ENCODE measurements around the gene BTNL2. TPM values are rescaled to one million over a fixed set of nuclear protein-coding genes. Genes with fewer than 3 reads are reported as not detected.

Gene BTNL2
- total RNA-seq, 1 donor from 2014 or later = not detected

GRCh38 chr6:32416036-32416435 is 9.1 kb upstream of the BTNL2 start:
- Histone ChIP-seq H3K9me3 (ENCODE audit: control insufficient read depth in 3 of 3, low read length in 3 of 3) (no peaks in the 10 kb centered on the region), H3K4me3 (ENCODE audit: low read length in 3 of 3) (no peak overlapping the region), H3K36me3 (ENCODE audit: control insufficient read depth in 3 of 3, insufficient read depth in 3 of 3, low read length in 3 of 3) (no peaks in the 10 kb centered on the region), H3K4me1 (ENCODE audit: control insufficient read depth in 3 of 3, insufficient read depth in 3 of 3, low read length in 3 of 3) (no peaks in the 10 kb centered on the region), H3K27me3 (ENCODE audit: control insufficient read depth in 3 of 3, insufficient read depth in 3 of 3, low read length in 3 of 3) (peaks cover 24 to 54% (median 28%) of the 10 kb centered on the region in 3 donors), H3K9ac (ENCODE audit: low read depth in 1 of 3, low read length in 3 of 3) (no peak overlapping the region), H3K27ac (ENCODE audit: low read depth, low read length) (no peak overlapping the region)

DNA sequence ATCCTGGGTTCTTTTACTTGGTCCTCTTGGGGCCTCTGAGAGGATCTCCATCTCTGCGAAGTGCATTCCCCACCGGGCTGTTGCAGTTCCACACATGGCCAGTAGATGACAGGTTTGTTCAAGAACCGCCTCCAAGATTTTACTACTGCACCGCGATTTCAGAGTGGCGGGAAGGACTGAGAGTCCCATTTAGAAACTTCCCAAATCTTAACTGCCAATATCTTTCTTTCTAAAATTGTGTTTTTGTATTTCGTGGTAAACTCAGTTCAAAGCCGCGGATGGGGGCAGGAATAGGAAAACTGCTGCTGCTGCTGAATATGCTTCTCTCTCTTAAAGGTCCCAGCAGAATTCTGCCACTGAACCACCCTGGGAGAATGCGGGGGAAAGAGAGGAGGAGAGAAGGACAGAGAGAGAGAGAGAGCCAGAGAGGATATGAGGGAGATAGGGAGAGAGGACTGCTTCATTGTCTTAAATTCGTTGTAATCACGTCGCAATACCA is 8.6 kb upstream of the BTNL2 start:
- H3K4me3 ChIP-seq (ENCODE audit: low read length in 3 of 3) = peak overlapping the region in 1 of 3 donors; percentile 19
- no peaks in the 10 kb centered on the region for H3K36me3 ChIP-seq (ENCODE audit: control insufficient read depth in 3 of 3, insufficient read depth in 3 of 3, low read length in 3 of 3)
- no peak overlapping the region for H3K9ac ChIP-seq (ENCODE audit: low read depth in 1 of 3, low read length in 3 of 3)
- no peaks in the 10 kb centered on the region for H3K9me3 ChIP-seq (ENCODE audit: control insufficient read depth in 3 of 3, low read length in 3 of 3)
- H3K4me1 ChIP-seq (ENCODE audit: control insufficient read depth in 3 of 3, insufficient read depth in 3 of 3, low read length in 3 of 3) = no peaks in the 10 kb centered on the region
- peaks cover 22 to 51% (median 30%) of the 10 kb centered on the region in 3 donors for H3K27me3 ChIP-seq (ENCODE audit: control insufficient read depth in 3 of 3, insufficient read depth in 3 of 3, low read length in 3 of 3)
- no peak overlapping the region for H3K27ac ChIP-seq (ENCODE audit: low read depth, low read length)

- no peaks in the 10 kb centered on the region for H3K9me3 ChIP-seq (ENCODE audit: control insufficient read depth in 3 of 3, low read length in 3 of 3)
- H3K27ac ChIP-seq (ENCODE audit: low read depth, low read length) = no peak overlapping the region
- peaks cover 22 to 49% (median 38%) of the 10 kb centered on the region in 3 donors for H3K27me3 ChIP-seq (ENCODE audit: control insufficient read depth in 3 of 3, insufficient read depth in 3 of 3, low read length in 3 of 3)
- H3K36me3 ChIP-seq (ENCODE audit: control insufficient read depth in 3 of 3, insufficient read depth in 3 of 3, low read length in 3 of 3) = no peaks in the 10 kb centered on the region
- H3K4me1 ChIP-seq (ENCODE audit: control insufficient read depth in 3 of 3, insufficient read depth in 3 of 3, low read length in 3 of 3) = no peaks in the 10 kb centered on the region
- H3K4me3 ChIP-seq (ENCODE audit: low read length in 3 of 3) = no peak overlapping the region
- H3K9ac ChIP-seq (ENCODE audit: low read depth in 1 of 3, low read length in 3 of 3) = no peak overlapping the region
Measured at GRCh38 chr6:32413427-32414047, 6.6 kb upstream of the BTNL2 start.

GRCh38 chr6:32411566-32412327 is 4.8 kb upstream of the BTNL2 start:
- Histone ChIP-seq H3K9me3 (ENCODE audit: control insufficient read depth in 3 of 3, low read length in 3 of 3) (no peaks in the 10 kb centered on the region), H3K4me3 (ENCODE audit: low read length in 3 of 3) (no peak overlapping the region), H3K36me3 (ENCODE audit: control insufficient read depth in 3 of 3, insufficient read depth in 3 of 3, low read length in 3 of 3) (no peaks in the 10 kb centered on the region), H3K4me1 (ENCODE audit: control insufficient read depth in 3 of 3, insufficient read depth in 3 of 3, low read length in 3 of 3) (no peaks in the 10 kb centered on the region), H3K9ac (ENCODE audit: low read depth in 1 of 3, low read length in 3 of 3) (no peak overlapping the region), H3K27me3 (ENCODE audit: control insufficient read depth in 3 of 3, insufficient read depth in 3 of 3, low read length in 3 of 3) (peaks cover 27 to 55% (median 43%) of the 10 kb centered on the region in 3 donors), H3K27ac (ENCODE audit: low read depth, low read length) (no peak overlapping the region)

DNA sequence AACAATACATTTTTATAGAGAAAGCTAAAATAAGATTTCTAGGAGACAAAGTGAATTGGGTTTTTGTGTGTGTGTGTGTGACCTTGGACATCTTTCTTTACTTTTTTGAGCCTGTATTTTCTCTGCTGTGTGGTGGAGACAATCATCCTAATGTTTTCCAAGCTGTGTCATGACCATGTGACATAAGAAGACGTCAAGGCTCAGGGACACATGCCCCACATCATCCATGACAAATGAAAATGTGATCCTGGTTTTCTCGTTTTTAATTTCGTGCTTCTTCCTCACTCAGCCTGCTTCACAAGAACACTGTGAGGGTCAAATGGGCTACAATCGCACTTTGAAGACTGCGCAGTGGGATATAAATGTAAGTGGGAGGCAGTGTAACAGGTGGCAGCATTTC is 3.9 kb upstream of the BTNL2 start:
- Histone ChIP-seq H3K4me1 (ENCODE audit: control insufficient read depth in 3 of 3, insufficient read depth in 3 of 3, low read length in 3 of 3) (no peaks in the 10 kb centered on the region), H3K9ac (ENCODE audit: low read depth in 1 of 3, low read length in 3 of 3) (no peak overlapping the region), H3K9me3 (ENCODE audit: control insufficient read depth in 3 of 3, low read length in 3 of 3) (no peaks in the 10 kb centered on the region), H3K27ac (ENCODE audit: low read depth, low read length) (no peak overlapping the region), H3K4me3 (ENCODE audit: low read length in 3 of 3) (no peak overlapping the region), H3K27me3 (ENCODE audit: control insufficient read depth in 3 of 3, insufficient read depth in 3 of 3, low read length in 3 of 3) (peaks cover 26 to 55% (median 44%) of the 10 kb centered on the region in 3 donors), H3K36me3 (ENCODE audit: control insufficient read depth in 3 of 3, insufficient read depth in 3 of 3, low read length in 3 of 3) (no peaks in the 10 kb centered on the region)

DNA sequence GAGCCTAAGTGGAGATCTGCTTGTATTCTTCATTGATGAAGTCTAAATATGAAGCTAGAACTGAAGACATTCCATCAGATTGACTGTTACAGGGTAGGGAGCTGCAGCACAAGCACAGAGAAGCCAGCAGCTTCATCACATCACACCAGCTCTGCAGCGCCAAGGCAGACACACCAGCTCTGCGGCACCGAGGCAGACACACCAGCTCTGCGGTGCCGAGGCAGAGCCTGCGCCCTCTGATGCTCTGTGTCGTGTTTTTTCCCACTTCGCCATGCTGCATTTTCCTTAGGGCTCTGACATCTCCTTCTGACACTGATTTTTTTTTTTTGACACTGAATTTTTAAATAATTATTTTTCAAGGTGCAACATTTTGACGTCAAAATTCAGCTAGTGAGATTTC is 784 bp downstream of the BTNL2 start:
- H3K4me1 ChIP-seq (ENCODE audit: control insufficient read depth in 3 of 3, insufficient read depth in 3 of 3, low read length in 3 of 3) = no peaks in the 10 kb centered on the region
- H3K36me3 ChIP-seq (ENCODE audit: control insufficient read depth in 3 of 3, insufficient read depth in 3 of 3, low read length in 3 of 3) = no peaks in the 10 kb centered on the region
- H3K9ac ChIP-seq (ENCODE audit: low read depth in 1 of 3, low read length in 3 of 3) = no peak overlapping the region
- H3K9me3 ChIP-seq (ENCODE audit: control insufficient read depth in 3 of 3, low read length in 3 of 3) = no peaks in the 10 kb centered on the region
- H3K27ac ChIP-seq (ENCODE audit: low read depth, low read length) = no peak overlapping the region
- H3K4me3 ChIP-seq (ENCODE audit: low read length in 3 of 3) = no peak overlapping the region
- peaks cover 36 to 53% (median 37%) of the 10 kb centered on the region in 3 donors for H3K27me3 ChIP-seq (ENCODE audit: control insufficient read depth in 3 of 3, insufficient read depth in 3 of 3, low read length in 3 of 3)

DNA sequence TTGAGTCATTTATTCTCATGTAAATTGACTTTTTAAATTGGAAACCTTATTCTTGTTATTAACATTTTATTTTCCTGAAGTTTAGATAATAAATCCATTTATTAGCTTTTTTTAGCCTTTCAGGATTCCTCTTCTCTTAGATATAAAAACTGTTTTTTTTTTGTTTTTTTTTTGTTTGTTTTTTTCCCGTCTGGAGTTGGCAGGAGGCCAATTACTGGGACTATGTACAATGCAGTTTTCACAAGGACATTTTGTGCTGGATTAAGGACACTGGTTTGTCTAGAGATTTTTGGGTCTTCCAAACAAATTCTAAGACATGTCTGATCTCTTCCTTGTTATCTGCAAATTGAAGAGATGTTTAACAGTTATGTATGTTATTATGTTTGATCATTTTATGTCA is 1.3 kb downstream of the BTNL2 start:
- no peaks in the 10 kb centered on the region for H3K9me3 ChIP-seq (ENCODE audit: control insufficient read depth in 3 of 3, low read length in 3 of 3)
- H3K4me3 ChIP-seq (ENCODE audit: low read length in 3 of 3) = no peak overlapping the region
- H3K36me3 ChIP-seq (ENCODE audit: control insufficient read depth in 3 of 3, insufficient read depth in 3 of 3, low read length in 3 of 3) = no peaks in the 10 kb centered on the region
- no peaks in the 10 kb centered on the region for H3K4me1 ChIP-seq (ENCODE audit: control insufficient read depth in 3 of 3, insufficient read depth in 3 of 3, low read length in 3 of 3)
- no peak overlapping the region for H3K27ac ChIP-seq (ENCODE audit: low read depth, low read length)
- H3K27me3 ChIP-seq (ENCODE audit: control insufficient read depth in 3 of 3, insufficient read depth in 3 of 3, low read length in 3 of 3) = peaks cover 32 to 49% (median 35%) of the 10 kb centered on the region in 3 donors
- H3K9ac ChIP-seq (ENCODE audit: low read depth in 1 of 3, low read length in 3 of 3) = no peak overlapping the region

- Histone ChIP-seq H3K27me3 (ENCODE audit: control insufficient read depth in 3 of 3, insufficient read depth in 3 of 3, low read length in 3 of 3) (peaks cover 22 to 44% (median 39%) of the 10 kb centered on the region in 3 donors), H3K4me3 (ENCODE audit: low read length in 3 of 3) (no peak overlapping the region), H3K9ac (ENCODE audit: low read depth in 1 of 3, low read length in 3 of 3) (no peak overlapping the region), H3K4me1 (ENCODE audit: control insufficient read depth in 3 of 3, insufficient read depth in 3 of 3, low read length in 3 of 3) (no peaks in the 10 kb centered on the region), H3K27ac (ENCODE audit: low read depth, low read length) (no peak overlapping the region), H3K9me3 (ENCODE audit: control insufficient read depth in 3 of 3, low read length in 3 of 3) (no peaks in the 10 kb centered on the region), H3K36me3 (ENCODE audit: control insufficient read depth in 3 of 3, insufficient read depth in 3 of 3, low read length in 3 of 3) (no peaks in the 10 kb centered on the region)
Measured at GRCh38 chr6:32402812-32403211, 4.2 kb downstream of the BTNL2 start.

GRCh38 chr6:32401284-32401963 is 5.6 kb downstream of the BTNL2 start:
- no peaks in the 10 kb centered on the region for H3K4me1 ChIP-seq (ENCODE audit: control insufficient read depth in 3 of 3, insufficient read depth in 3 of 3, low read length in 3 of 3)
- H3K27me3 ChIP-seq (ENCODE audit: control insufficient read depth in 3 of 3, insufficient read depth in 3 of 3, low read length in 3 of 3) = peaks cover 17 to 32% (median 32%) of the 10 kb centered on the region in 3 donors
- no peaks in the 10 kb centered on the region for H3K9me3 ChIP-seq (ENCODE audit: control insufficient read depth in 3 of 3, low read length in 3 of 3)

More at GRCh38 chr6:32401284-32401963, 5.6 kb downstream of the BTNL2 start:
- Histone ChIP-seq H3K4me3 (ENCODE audit: low read length in 3 of 3) (no peak overlapping the region), H3K36me3 (ENCODE audit: control insufficient read depth in 3 of 3, insufficient read depth in 3 of 3, low read length in 3 of 3) (no peaks in the 10 kb centered on the region), H3K27ac (ENCODE audit: low read depth, low read length) (no peak overlapping the region), H3K9ac (ENCODE audit: low read depth in 1 of 3, low read length in 3 of 3) (no peak overlapping the region)
